Spinal cord (tissue), 10 donors: Measurements from ENCODE around the gene TIMM17A. TPM values are rescaled to one million over a fixed set of nuclear protein-coding genes. Genes with fewer than 3 reads are reported as not detected.
"Not testable (repeated sequence)": the region's sequence is repeated elsewhere in the genome, so short reads cannot be mapped to it uniquely, and the experiment has no call there.

Source experiments
- DNase-seq, 6 donors: peaks; one replicate each; pipeline versions ENCODE4 v3.0.0 to v3.0.0-alpha.2; 2013 to 2015; ENCODE audit warnings: low spot score in 6 of 6, low read depth in 4 of 6
- H3K27ac ChIP-seq: one replicate; pipeline ENCODE4 v1.5.1; 2013; ENCODE audit warnings: low read depth, low read length, control low read depth
- H3K27me3 ChIP-seq: one replicate; pipeline ENCODE4 v1.6.1; 2013; ENCODE audit warnings: low read length; ENCODE audit not compliant: control insufficient read depth, insufficient read depth
- H3K36me3 ChIP-seq: one replicate; pipeline ENCODE4 v1.6.1; 2013; ENCODE audit warnings: low read length; ENCODE audit not compliant: control insufficient read depth, insufficient read depth
- H3K4me1 ChIP-seq: one replicate; pipeline ENCODE4 v1.6.1; 2013; ENCODE audit warnings: low read length; ENCODE audit not compliant: control insufficient read depth, insufficient read depth
- H3K4me3 ChIP-seq: one replicate; pipeline ENCODE4 v1.5.1; 2013; ENCODE audit warnings: low read depth, low read length, control low read depth
- H3K9me3 ChIP-seq: one replicate; pipeline ENCODE4 v1.6.1; 2013; ENCODE audit warnings: low read length; ENCODE audit not compliant: control insufficient read depth, insufficient read depth
- WGBS: methylation state at CpG from one replicate; pipeline ENCODE4 v1.1.5; 2013; ENCODE audit warnings: missing lambda C conversion rate; ENCODE audit not compliant: insufficient coverage; 5-methylcytosine and 5-hydroxymethylcytosine counted together
- polyA plus RNA-seq, 2 donors: library from polyadenylated mRNA; unstranded; fragments of 120-200 nt; gene quantifications; one replicate each; pipeline ENCODE4 v1.2.1, GENCODE V29; 2013; ENCODE audit not compliant: insufficient read length in 2 of 2
- total RNA-seq, 2 donors: library from RNA; depleted of rRNA in 1 of 2; stranded (reverse); fragments of 120-200 nt in 1 of 2; fragments of >200 nt in 1 of 2; gene quantifications; one replicate each; pipeline versions ENCODE4 v1.2.3 to v1.2.4, GENCODE V29; 2013 to 2014
- donor health status: healthy.

Gene TIMM17A
- total and polyA plus RNA-seq, 4 donors: 50.9 to 101 (median 86.5) TPM

GRCh38 chr1:201938440-201939035, 16.8 kb upstream of the TIMM17A start:
- no peaks in the 10 kb centered on the region for H3K27me3 ChIP-seq
- peaks cover 8% of the 10 kb centered on the region for H3K4me1 ChIP-seq
- WGBS: 27% methylated on average over 4 of the region's 4 CpGs
- H3K36me3 ChIP-seq: no peaks in the 10 kb centered on the region
- no peak for DNase-seq
- no peak overlapping the region for H3K4me3 ChIP-seq
- no peak overlapping the region for H3K27ac ChIP-seq
- no peaks in the 10 kb centered on the region for H3K9me3 ChIP-seq

- Histone ChIP-seq H3K4me1 (peaks cover 8% of the 10 kb centered on the region), H3K4me3 (no peak overlapping the region), H3K27me3 (no peaks in the 10 kb centered on the region), H3K27ac (no peak overlapping the region), H3K36me3 (no peaks in the 10 kb centered on the region), H3K9me3 (no peaks in the 10 kb centered on the region)
- peak in 1 of 6 donors; percentile 55 for DNase-seq
- 13% methylated on average over 1 of the region's 4 CpGs for WGBS
Observed at GRCh38 chr1:201939148-201939547, 16.2 kb upstream of the TIMM17A start.

- H3K9me3 ChIP-seq: no peaks in the 10 kb centered on the region
- H3K4me1 ChIP-seq: peaks cover 8% of the 10 kb centered on the region
- H3K27ac ChIP-seq: no peak overlapping the region
- 77% methylated on average over 3 of the region's 5 CpGs for WGBS
- no peaks in the 10 kb centered on the region for H3K36me3 ChIP-seq
- no peak overlapping the region for H3K4me3 ChIP-seq
- H3K27me3 ChIP-seq: no peaks in the 10 kb centered on the region
- DNase-seq: no peak
Observed at GRCh38 chr1:201939574-201939973, 15.7 kb upstream of the TIMM17A start.

GRCh38 chr1:201940316-201940715, 15.0 kb upstream of the TIMM17A start:
- DNase-seq, H3K36me3 ChIP-seq, H3K4me3 ChIP-seq, H3K9me3 ChIP-seq, H3K27me3 ChIP-seq, H3K4me1 ChIP-seq, H3K27ac ChIP-seq: not testable (repeated sequence)
- WGBS: 93% methylated on average over 8 of the region's 10 CpGs

GRCh38 chr1:201941420-201942128, 13.7 kb upstream of the TIMM17A start:
- H3K36me3 ChIP-seq: no peaks in the 10 kb centered on the region
- no peaks in the 10 kb centered on the region for H3K9me3 ChIP-seq
- H3K27ac ChIP-seq: no peak overlapping the region
- DNase-seq: no peak
- no peak overlapping the region for H3K4me3 ChIP-seq
- H3K27me3 ChIP-seq: peaks cover 6% of the 10 kb centered on the region
- 26% methylated on average over 9 of the region's 18 CpGs for WGBS
- H3K4me1 ChIP-seq: peaks cover 17% of the 10 kb centered on the region

GRCh38 chr1:201942129-201942495, 13.2 kb upstream of the TIMM17A start:
- peaks cover 11% of the 10 kb centered on the region for H3K27me3 ChIP-seq
- H3K27ac ChIP-seq: no peak overlapping the region
- WGBS: 94% methylated on average over 1 of the region's 1 CpG
- H3K9me3 ChIP-seq: no peaks in the 10 kb centered on the region
- DNase-seq: no peak
- no peaks in the 10 kb centered on the region for H3K36me3 ChIP-seq
- H3K4me1 ChIP-seq: peaks cover 22% of the 10 kb centered on the region
- no peak overlapping the region for H3K4me3 ChIP-seq

- H3K36me3 ChIP-seq: no peaks in the 10 kb centered on the region
- peaks cover 17% of the 10 kb centered on the region for H3K4me1 ChIP-seq
- 63% methylated on average over 1 of the region's 6 CpGs for WGBS
- H3K4me3 ChIP-seq: no peak overlapping the region
- no peak for DNase-seq
- H3K9me3 ChIP-seq: no peaks in the 10 kb centered on the region
- no peak overlapping the region for H3K27ac ChIP-seq
- peaks cover 20% of the 10 kb centered on the region for H3K27me3 ChIP-seq
Observed at GRCh38 chr1:201944002-201944401, 11.3 kb upstream of the TIMM17A start.

- WGBS: 60% methylated on average over 1 of the region's 3 CpGs
- Histone ChIP-seq H3K9me3 (no peaks in the 10 kb centered on the region), H3K36me3 (no peaks in the 10 kb centered on the region), H3K27ac (no peak overlapping the region), H3K4me1 (peaks cover 17% of the 10 kb centered on the region), H3K4me3 (no peak overlapping the region), H3K27me3 (peaks cover 20% of the 10 kb centered on the region)
- no peak for DNase-seq
Observed at GRCh38 chr1:201944639-201945038, 10.7 kb upstream of the TIMM17A start.

GRCh38 chr1:201945157-201945556, 10.1 kb upstream of the TIMM17A start:
- no peaks in the 10 kb centered on the region for H3K36me3 ChIP-seq
- H3K4me3 ChIP-seq: no peak overlapping the region
- WGBS: 60% methylated on average over 1 of the region's 4 CpGs
- peaks cover 17% of the 10 kb centered on the region for H3K4me1 ChIP-seq
- DNase-seq: no peak
- H3K9me3 ChIP-seq: no peaks in the 10 kb centered on the region
- H3K27ac ChIP-seq: no peak overlapping the region
- H3K27me3 ChIP-seq: peaks cover 20% of the 10 kb centered on the region

GRCh38 chr1:201945863-201946223, 9.5 kb upstream of the TIMM17A start:
- no peak overlapping the region for H3K27ac ChIP-seq
- no peaks in the 10 kb centered on the region for H3K9me3 ChIP-seq
- no peak for DNase-seq
- H3K4me1 ChIP-seq: peaks cover 17% of the 10 kb centered on the region
- no peaks in the 10 kb centered on the region for H3K36me3 ChIP-seq
- WGBS: 17% methylated on average over 7 of the region's 10 CpGs
- H3K27me3 ChIP-seq: peaks cover 20% of the 10 kb centered on the region
- peak overlapping the region; percentile 53 for H3K4me3 ChIP-seq
